Amygdala (tissue), 56 donors: ENCODE data around the gene TMEM97.
"Not testable (repeated sequence)": the region's sequence is repeated elsewhere in the genome, so short reads cannot be mapped to it uniquely, and the experiment has no call there.

Experiments used
- DNase-seq, 56 donors: peaks; one replicate each; lab custom pipeline; 2025; lab: John Stamatoyannopoulos, UW

TMEM97 gene

DNA sequence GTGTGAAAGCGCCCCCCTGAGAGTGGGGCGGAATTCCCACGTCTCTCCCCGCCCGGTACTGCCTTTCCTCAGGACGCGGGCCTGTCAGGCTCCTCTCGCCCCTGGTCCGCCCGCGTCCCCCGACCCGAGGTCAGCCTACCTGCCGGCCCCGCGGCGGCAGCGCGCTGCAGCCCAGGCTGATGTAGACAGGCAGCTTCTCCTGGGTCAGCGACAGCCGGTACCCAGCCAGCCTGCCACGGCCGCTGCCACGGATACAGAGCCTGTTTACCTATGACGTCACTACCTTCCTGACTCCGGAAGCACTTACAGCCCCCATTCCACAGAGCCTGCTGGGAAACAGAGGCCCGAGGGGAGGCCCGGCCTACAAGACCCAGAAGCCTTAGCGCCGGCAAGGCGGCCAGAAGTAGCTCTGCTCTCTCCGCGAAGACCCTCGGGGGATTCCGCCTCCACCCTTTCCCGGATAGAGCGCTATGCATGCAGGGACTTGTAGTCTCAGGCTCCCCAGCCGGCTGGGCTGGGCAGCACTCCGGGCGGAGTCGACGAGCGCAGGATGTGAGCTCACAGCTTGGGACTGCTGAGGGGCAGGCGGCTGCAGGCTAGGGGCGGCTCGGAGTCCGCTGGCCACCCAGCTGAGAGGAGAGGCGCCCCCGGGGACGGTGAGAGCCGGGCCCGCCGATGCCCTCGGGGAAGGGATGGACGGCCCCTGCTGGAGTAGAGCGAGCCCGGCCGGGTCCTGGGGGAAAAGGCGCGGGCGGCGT, 16.4 kb downstream of the TMEM97 start, which contains the start of the genes IFT20 and TNFAIP1:
Gene IFT20, minus strand, starts transcription at position 272 of the 758 bp plus-strand sequence. CDS start 3,487 bp downstream, outside the sequence.
Gene TNFAIP1, plus strand, starts transcription at position 561 of the 758 bp plus-strand sequence. CDS start 3,761 bp downstream, outside the sequence.
- peak; percentile 83 to 100 (median 99) for DNase-seq

DNA sequence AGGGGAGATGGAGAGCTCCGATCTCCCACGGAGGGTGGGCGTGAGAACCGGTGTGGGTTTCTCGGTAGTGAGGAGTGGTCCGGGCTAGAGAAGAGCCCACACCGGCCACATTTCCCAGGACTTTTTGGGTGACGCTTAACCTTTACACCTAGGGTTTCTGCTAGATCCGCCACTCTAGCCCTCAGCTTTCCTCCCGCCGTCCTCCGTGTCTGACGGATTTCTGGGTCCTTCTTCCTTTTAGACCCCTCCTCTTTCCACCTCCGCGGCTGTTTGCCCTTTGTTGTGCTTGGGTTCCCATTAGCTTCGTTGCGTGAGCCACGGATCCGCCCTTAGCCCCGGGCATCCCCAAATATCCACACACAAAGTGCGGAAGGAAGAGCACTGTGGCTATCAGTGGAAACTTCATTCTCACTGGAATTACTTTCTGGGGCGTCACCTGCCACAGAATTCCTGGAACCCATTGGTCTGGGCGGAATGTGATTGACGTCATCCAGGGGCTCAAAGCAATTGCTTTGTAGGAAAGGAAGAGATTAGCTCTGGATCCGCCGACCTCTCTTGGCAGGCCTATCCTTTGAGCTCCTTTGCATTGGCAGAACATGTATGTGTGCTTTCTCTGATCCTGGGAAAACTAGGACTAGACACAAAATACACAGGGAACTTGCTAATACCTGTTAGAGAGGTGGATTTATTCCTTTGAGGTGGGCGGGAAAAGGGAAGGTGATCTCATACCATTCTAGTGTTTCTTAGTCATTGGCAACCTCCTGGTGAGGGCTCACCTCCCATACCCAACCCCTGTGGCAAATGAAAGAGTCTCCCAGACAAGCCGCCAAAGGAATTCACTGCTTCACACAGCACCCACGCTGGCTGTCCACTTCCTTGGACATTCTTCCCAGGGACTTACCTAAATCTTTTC, 17.2 kb downstream of the TMEM97 start:
- peak in 21 of 56 donors; percentile 12 to 65 (median 30) for DNase-seq

DNA sequence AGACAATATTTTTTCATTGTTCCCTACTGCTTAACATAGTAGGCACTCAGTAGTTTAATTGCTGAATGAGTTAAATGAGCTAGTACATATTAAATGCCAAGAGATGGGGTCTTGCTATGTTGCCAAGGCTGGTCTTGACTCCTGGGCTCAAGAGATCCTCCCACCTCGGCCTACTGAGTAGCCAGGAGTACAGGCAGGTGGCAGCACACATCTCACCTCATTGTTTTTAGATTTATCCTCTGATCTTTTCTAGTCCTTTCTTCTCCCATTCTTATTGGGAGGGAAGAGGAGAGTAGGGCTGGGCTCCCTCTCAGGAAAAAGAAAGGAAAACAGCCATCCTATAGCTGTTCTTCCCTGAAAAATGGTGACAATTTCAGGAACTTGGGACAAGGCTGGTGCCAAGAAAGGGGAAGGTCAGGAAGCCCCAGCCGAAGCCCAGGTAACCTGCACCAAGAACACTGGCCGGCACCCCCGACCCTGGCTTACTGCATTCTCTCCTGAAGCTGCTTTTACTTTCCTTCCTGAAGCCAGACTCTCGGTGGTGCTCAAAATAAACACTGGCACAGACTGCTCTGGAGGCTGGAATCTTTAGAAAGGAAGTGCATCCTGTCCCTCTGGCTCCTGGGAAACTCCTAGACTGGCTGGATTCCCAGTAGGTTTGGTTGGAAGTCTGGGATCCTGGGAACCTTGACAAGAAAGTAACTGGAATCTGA, 19.2 kb downstream of the TMEM97 start:
- no peak for DNase-seq

DNA sequence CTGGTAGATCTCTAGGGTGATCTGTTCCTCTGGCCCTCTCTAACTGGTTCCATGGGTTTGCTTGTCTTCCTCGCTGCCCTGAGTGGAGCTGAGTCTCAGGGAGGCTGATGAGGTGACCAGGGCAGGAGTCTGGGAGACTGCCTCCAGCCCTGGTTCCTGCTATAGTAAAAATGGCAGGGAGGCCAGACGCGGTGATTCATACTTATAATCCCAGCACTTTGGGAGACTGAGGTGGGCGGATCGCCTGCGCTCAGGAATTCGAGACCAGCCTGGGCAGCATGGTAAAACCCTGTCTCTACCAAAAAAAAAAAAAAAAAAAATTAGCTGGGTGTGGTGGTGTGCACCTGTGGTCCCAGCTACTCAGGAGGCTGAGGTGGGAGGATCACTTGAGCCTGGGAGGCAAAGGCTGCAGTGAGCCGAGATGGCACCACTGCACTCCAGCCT, 19.8 kb downstream of the TMEM97 start:
- DNase-seq: not testable (repeated sequence)

DNA sequence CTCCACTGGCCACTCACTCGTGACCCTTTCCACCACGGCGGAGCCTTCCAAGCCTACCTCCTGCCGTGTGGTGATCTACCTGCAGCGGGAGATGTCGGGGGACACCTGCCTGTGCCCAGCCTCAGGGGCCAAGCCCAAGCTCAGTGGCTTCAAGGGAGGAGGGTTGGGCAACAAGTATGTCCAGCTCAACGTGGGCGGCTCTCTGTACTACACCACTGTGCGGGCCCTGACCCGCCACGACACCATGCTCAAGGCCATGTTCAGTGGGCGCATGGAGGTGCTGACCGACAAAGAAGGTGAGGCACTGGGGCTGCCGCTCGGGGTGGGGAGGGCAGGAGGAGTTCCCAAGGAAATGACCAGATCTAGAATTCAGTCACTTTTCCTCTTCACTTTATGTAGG, 20.4 kb downstream of the TMEM97 start:
- no peak for DNase-seq

DNA sequence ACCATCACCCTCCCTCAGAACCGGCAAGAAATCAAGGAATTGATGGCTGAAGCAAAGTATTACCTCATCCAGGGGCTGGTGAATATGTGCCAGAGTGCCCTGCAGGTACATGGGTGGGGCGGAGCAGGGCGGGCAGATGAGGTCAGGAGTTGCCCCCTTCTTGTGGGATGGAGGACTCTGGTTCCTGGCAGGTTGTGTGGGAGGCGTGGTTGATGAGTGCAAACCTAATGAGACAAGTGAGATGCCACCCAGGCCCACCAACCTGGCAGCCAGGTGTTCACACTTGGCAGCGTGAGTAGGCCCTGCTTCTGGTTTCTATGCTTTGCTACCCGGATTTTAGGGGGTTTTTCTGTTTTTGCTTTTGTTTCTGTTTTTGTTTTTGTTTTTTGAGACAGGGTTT, 21.4 kb downstream of the TMEM97 start:
- DNase-seq: no peak

DNA sequence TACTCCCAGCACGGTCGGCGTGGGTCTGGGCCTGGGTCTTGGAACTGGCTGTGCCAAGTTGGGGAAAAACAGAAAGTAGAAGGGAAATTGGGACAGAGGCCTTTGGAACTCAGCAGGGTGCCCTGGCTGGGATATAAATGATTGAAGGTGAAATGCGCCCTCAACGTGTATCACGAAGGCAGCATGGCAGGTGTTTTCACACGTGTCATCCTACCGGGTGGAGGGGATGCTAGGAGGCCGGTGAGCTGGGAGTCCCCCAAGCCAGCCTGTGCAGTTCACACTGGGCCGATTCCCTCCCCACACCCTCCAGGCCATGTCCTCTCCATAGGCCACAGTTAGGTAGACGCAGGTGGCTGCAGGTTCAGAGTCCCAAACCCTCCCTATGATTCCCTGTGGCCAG, 22.5 kb downstream of the TMEM97 start:
- DNase-seq: no peak

DNA sequence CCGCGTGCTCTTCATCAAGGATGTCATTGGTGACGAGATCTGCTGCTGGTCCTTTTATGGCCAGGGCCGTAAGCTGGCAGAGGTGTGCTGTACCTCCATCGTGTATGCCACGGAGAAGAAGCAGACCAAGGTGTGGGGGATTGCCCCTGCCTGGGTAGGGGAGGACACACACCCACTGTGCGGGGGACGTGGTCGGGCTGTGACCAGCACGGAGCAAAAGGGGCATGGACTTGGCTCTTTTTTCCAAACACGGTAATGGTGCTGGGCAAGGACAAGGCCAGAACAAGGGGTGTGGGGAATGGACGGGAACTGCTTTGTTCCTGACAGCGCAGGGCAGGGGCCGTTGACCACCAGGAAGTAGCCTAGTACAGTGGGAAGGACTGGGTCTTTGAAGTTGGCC, 23.3 kb downstream of the TMEM97 start:
- no peak for DNase-seq

DNA sequence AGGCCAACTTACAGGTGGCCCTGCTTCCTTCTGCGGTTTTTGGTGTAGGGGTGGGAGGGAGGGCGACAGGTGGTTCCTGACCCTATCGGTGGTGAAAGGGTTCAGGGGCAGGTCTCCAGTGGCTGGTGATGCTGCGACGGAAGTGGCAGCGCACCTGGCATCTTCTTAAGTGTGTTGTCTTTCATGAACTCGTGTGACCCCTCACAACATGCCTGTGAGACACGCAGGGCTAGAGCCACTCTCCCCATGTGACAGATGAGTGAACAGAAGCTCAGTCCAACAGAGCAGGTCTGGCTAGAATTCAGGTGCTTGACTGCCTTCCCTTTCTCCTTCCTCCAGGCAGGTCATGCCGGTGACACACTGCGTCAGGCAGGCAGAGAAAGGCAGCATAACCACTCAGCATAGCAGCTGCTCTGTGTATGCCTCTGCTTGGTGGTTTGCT, 24.5 kb downstream of the TMEM97 start:
- no peak for DNase-seq

DNA sequence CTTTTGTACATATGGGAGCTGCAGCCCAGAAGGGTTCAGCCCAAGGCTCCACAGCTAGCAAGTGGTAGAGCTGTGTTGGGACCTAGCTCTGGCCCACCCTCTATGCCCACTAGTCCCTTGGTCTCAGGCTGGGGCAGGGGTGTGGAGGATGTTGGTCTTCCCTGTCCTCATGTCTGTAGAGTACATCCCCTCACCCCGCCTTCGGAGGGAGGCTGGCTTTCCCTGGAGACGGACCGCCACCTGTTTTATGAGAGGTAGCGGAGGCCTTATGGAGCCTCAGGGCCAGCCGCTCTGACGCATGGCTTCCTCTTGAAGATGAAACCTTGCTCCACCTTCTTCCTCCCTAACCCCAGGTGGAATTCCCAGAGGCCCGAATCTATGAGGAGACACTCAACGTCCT, 25.0 kb downstream of the TMEM97 start:
- no peak for DNase-seq

DNA sequence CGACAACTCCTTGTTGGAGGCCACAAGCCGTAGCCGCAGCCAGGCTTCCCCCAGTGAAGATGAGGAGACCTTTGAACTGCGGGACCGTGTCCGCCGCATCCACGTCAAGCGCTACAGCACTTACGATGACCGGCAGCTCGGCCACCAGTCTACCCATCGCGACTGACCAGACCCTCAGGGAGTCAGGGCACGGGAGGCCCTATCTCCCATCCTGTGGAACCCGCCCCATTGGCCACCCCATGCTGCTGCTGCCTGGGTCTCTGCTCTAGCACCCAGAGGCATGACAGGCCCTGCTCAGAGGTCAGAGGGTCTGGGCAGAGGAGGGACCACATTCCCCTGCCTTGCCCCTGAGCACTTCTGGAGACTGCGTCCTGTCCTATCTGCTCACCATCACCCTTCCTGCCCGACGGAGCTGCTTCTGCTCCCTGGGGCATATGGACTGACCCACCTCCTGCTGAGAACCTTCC, 25.5 kb downstream of the TMEM97 start:
- no peak for DNase-seq

DNA sequence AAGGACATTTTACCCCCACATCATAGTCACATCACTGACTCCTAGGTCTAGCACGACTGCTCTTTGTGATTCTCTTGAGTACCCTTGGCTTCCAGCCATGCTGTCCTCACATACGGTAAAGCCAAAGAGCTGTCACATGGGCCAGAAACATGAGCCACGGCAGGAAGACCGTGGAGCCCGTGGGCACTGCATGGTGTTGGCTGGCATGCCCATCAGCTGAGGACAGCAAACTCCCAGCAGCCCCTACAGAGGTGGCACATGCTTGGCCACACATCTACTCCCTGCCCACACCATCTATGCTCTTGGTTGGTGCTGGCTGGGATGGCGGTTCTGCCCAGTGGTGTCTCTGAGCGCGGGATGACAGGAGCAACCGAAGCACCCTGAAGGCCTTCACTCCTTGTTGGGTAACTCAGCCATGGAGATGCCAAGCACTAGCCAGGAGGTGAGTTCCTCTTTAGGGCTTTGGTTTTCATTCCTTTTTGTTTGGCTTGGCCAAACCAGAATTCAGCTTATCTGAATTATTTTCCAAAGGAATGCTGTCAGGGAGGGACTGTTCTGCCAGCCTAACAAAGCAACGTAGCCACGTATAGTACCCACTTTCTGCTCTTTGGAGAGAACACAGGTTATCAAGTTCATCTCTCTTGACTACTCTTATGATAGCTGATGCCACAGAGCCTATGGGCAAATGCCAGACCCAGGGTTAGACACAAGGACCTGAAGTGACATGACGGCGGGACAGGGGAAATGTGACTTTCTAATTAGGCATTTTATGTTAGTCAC, 26.6 kb downstream of the TMEM97 start:
- no peak for DNase-seq

DNA sequence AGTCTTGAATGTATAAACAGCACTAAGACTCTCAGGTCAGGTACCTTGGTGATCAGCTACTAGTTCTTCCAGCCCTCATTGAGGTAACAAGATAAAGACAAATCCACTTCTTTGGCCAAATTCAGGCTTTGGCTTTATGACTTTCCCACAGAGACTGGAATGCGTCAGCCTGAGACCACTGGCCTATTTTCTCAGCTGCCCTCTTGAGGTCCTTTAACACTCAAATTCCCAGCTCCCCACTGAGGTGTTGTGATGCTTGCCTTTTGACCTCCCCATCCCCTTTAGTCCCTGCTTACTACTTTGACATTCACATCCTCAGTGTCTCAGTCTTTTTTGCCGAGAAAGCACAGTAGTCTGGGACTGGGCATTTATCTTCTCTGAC, 27.2 kb downstream of the TMEM97 start:
- DNase-seq: no peak

DNA sequence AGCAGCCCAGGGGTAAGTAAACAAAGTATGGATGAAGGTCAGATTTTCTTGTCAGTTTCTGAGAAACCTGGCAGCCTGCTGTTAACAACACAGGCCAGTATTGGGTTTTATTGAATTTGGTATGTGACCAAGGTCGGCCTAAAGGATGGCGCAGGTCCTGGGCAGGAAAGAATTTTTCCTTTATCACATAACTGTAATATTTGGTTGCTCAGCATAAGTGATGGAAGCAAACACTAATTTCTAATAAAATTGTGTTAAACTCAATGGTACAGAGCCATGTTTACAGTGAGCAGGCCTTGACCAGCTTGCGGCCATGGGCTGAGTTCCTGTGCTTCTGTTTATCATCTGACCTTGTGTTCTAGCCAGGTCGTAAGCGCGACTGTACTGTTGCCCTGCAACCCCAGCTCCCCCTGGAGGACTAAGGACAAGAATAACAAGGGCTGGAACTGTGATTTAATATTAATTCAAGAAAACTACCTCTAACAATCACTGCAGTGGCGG, 27.8 kb downstream of the TMEM97 start:
- DNase-seq: no peak

DNA sequence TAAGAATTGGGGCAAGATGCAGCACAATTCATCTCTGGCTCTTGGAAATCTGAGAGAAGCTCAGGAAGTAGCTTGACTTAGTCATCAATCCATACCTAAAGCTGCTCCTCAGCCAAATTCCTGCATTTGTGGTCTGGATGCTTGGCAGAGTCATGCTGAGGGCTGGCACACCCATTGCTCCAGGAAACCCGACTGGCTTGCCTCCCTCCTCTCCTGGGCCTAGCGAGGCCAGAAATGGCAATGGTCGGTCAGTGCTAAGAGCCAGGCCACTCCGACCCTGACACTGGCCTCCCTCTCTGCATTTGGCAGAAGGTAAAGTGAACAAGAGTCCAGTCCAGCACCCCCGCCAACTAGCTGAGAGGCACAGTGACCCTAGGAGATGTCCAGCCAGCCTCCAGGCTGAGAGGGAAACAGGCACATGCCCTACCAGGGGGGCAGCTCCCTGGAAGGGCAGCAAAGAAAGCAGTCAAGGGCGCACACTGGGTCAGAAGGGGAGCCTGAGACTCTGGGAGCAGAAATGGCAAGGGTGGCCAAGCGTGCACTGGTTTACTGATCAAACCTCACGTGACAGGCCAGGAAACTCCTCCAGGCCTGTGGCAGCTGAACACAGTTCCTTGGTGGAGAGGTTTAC, 28.4 kb downstream of the TMEM97 start:
- DNase-seq: no peak

DNA sequence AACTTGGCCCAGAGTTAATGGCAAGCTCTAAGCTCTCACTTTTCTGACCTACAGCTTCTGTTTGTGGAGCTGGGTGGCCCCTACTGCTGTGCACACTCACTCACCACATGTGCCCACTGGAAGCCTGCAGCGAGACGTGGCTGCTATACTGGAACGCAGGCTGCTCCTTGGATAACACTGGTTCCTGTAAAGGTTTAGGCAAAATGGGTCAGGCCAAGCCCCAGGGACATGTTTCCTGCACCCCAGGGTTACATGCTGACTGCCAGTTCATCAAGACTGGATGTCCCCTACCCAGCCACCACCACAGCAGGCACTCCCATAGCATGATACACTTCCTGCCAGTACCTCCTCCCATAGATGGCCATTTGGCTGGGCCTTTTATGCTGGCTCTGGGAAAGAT, 30.0 kb downstream of the TMEM97 start:
- no peak for DNase-seq

DNA sequence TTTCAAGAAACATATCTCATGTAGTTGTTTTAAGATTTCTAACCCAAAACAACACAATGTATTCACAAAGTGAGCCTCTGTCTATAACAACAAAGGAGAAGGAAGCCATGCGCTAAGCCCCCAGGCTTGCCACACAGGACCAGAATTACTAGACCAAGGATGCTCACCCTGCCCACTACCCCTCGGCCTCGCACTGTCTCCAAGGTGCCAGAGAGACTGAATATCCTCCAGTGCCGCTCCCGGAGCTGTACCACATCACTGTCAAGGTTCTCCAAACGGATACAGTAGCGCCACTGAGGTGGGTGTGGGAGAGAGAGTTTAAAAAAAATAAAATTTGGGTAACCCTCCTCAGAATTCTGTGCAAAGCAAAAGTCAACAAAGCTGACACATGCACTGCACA, 31.3 kb downstream of the TMEM97 start:
- no peak for DNase-seq

DNA sequence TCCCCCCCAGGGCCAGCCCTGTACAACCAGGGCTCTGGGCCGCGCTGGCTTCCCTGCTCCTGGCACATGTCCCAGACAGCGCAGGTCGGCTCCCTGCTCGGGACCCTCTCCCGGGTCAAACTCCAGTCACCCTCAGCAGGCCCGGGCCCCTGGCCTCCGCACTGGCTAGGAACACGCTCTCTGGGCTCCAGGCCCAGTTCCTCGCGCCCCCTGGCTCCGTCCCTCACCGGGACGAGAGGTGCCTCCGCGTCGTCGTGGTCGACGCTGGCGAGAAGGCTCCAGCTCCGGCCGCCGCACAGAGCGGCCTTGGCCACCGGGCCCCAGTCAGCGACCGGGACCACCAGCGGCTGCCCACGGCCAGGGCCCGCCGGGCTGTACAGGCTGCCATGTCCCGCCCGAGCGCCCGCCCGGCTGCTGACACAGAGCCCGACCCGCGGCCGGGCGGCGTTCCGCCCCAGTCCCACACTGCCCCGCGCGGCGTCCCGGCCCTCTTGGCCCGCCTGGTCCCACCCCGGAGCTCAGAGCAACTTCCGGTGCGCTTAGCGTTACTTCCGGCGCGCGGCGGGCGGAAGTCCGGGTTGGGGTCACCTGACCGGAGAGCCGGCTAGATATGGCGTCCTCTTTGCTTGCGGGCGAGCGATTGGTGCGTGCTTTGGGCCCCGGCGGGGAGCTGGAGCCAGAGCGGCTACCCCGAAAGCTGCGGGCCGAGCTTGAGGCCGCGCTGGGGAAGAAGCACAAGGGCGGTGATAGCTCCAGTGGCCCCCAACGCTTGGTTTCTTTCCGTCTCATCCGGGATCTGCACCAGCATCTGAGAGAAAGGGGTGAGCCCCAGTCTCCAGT, 38.3 kb downstream of the TMEM97 start, which contains the start of gene POLDIP2:
Gene POLDIP2, minus strand, starts transcription at position 467 of the 840 bp plus-strand sequence. Its CDS starts 79 bp downstream, at position 388.
- DNase-seq: peak; percentile 73 to 99 (median 93)
